HG03575 (cell line): ENCODE data around the gene VRK1.

Experiments used
- ATAC-seq: cut with Tn5 transposase; IDR thresholded peaks from one replicate; pipeline ENCODE4 v1.9.1; 2021; ENCODE audit not compliant: unreplicated experiment, insufficient number of reproducible peaks, low FRiP score; ENCODE audit errors: extremely low read depth

VRK1 gene

GRCh38 chr14:96811985-96812667 lies 14.9 kb downstream of the VRK1 start:
- no peak for ATAC-seq

- ATAC-seq, result no peak
Observed at GRCh38 chr14:96816281-96816680, 19.1 kb downstream of the VRK1 start.

- ATAC-seq, result no peak
Observed at GRCh38 chr14:96817750-96818666, 20.8 kb downstream of the VRK1 start.

- ATAC-seq, result no peak
Observed at GRCh38 chr14:96821501-96821900, 24.3 kb downstream of the VRK1 start.

- ATAC-seq, result no peak
Observed at GRCh38 chr14:96823652-96824051, 26.5 kb downstream of the VRK1 start.

GRCh38 chr14:96824283-96824682 lies 27.1 kb downstream of the VRK1 start:
- no peak for ATAC-seq

- ATAC-seq, result no peak
Observed at GRCh38 chr14:96826818-96827217, 29.6 kb downstream of the VRK1 start.

- ATAC-seq, result no peak
Observed at GRCh38 chr14:96827290-96827689, 30.1 kb downstream of the VRK1 start.

- no peak for ATAC-seq
Observed at GRCh38 chr14:96829791-96830190, 32.6 kb downstream of the VRK1 start.

- no peak for ATAC-seq
Observed at GRCh38 chr14:96830946-96831345, 33.8 kb downstream of the VRK1 start.

GRCh38 chr14:96832351-96832750 lies 35.2 kb downstream of the VRK1 start:
- no peak for ATAC-seq

GRCh38 chr14:96838449-96838848 lies 41.3 kb downstream of the VRK1 start:
- no peak for ATAC-seq

GRCh38 chr14:96839251-96839650 lies 42.1 kb downstream of the VRK1 start:
- ATAC-seq, result no peak

GRCh38 chr14:96843137-96843536 lies 46.0 kb downstream of the VRK1 start:
- no peak for ATAC-seq

- no peak for ATAC-seq
Observed at GRCh38 chr14:96844857-96845570, 47.8 kb downstream of the VRK1 start.

GRCh38 chr14:96847451-96847850 lies 50.3 kb downstream of the VRK1 start:
- ATAC-seq, result no peak

GRCh38 chr14:96848011-96848410 lies 50.8 kb downstream of the VRK1 start:
- ATAC-seq, result no peak

- ATAC-seq, result no peak
Observed at GRCh38 chr14:96849733-96850132, 52.6 kb downstream of the VRK1 start.

GRCh38 chr14:96851694-96852381 lies 54.7 kb downstream of the VRK1 start:
- no peak for ATAC-seq
